HG03565 (cell line): ENCODE results near the gene GOLGA1.
"Not testable (repeated sequence)": the region's sequence is repeated elsewhere in the genome, so short reads cannot be mapped to it uniquely, and the experiment has no call there.

Source experiments
- ATAC-seq: cut with Tn5 transposase; IDR thresholded peaks from one replicate; pipeline ENCODE4 v1.9.1; 2021; ENCODE audit warnings: mild to moderate bottlenecking, moderate library complexity; ENCODE audit not compliant: unreplicated experiment

Gene GOLGA1

GRCh38 chr9:124940894-124941678, at the start of gene GOLGA1:
Gene GOLGA1 (minus strand): TSS chr9:124941083. CDS start chr9:124938711, 2,372 bp downstream.
- peak; percentile 70 for ATAC-seq

GRCh38 chr9:124983698-124984097, 42.8 kb upstream of the GOLGA1 start:
- no peak for ATAC-seq

- no peak for ATAC-seq
Measured at GRCh38 chr9:124980431-124980830, 39.5 kb upstream of the GOLGA1 start.

- ATAC-seq: no peak
Measured at GRCh38 chr9:124975131-124975530, 34.2 kb upstream of the GOLGA1 start.

GRCh38 chr9:124973807-124974206, 32.9 kb upstream of the GOLGA1 start:
- ATAC-seq: no peak

- no peak for ATAC-seq
Measured at GRCh38 chr9:124972241-124972770, 31.4 kb upstream of the GOLGA1 start.

- ATAC-seq: no peak
Measured at GRCh38 chr9:124969401-124969800, 28.5 kb upstream of the GOLGA1 start.

- ATAC-seq: no peak
Measured at GRCh38 chr9:124968238-124968637, 27.4 kb upstream of the GOLGA1 start.

- not testable (repeated sequence) for ATAC-seq
Measured at GRCh38 chr9:124965775-124966568, 25.1 kb upstream of the GOLGA1 start.

- no peak for ATAC-seq
Measured at GRCh38 chr9:124964604-124965003, 23.7 kb upstream of the GOLGA1 start.

GRCh38 chr9:124964056-124964455, 23.2 kb upstream of the GOLGA1 start:
- no peak for ATAC-seq

GRCh38 chr9:124960409-124960752, 19.5 kb upstream of the GOLGA1 start:
- no peak for ATAC-seq

- ATAC-seq: not testable (repeated sequence)
Measured at GRCh38 chr9:124959671-124960408, 19.0 kb upstream of the GOLGA1 start.

GRCh38 chr9:124954255-124954654, 13.4 kb upstream of the GOLGA1 start:
- ATAC-seq: no peak

- ATAC-seq: no peak
Measured at GRCh38 chr9:124950050-124950718, 9.3 kb upstream of the GOLGA1 start.

GRCh38 chr9:124949387-124949786, 8.5 kb upstream of the GOLGA1 start:
- no peak for ATAC-seq

- ATAC-seq: no peak
Measured at GRCh38 chr9:124947727-124948391, 7.0 kb upstream of the GOLGA1 start.

- no peak for ATAC-seq
Measured at GRCh38 chr9:124946167-124946566, 5.3 kb upstream of the GOLGA1 start.

GRCh38 chr9:124941679-124942561, 1.0 kb upstream of the GOLGA1 start:
- ATAC-seq: peak; percentile 9
